Kasumi-1 (cell line): ENCODE results near the gene PPP1R1C.

Source experiments
- DNase-seq, 2 experiments: peaks; one replicate each; lab custom pipeline; 2025; lab: John Stamatoyannopoulos, UW

Gene PPP1R1C

DNA sequence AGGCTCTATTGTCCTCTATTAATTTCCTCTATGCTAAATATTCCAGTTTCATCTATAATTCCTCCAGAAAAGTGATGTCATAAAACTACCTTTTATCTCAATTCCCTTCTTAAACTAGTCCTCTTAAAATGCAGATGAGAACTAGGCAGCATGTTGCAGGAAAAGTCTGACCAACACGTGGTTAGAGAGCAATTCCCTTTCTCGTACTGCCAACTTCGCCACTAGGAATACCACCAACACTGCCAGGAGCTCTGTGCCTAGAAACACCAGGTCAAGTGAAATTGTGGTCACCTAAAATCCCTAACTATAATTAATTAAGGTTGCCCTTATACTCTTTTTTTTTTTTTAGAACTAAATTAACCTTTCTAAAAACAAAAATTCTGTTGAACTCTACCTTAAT is 127.7 kb downstream of the PPP1R1C start:
- DNase-seq = no peak

- no peak for DNase-seq
Measured at GRCh38 chr2:182115258-182115657, 129.6 kb downstream of the PPP1R1C start.

DNA sequence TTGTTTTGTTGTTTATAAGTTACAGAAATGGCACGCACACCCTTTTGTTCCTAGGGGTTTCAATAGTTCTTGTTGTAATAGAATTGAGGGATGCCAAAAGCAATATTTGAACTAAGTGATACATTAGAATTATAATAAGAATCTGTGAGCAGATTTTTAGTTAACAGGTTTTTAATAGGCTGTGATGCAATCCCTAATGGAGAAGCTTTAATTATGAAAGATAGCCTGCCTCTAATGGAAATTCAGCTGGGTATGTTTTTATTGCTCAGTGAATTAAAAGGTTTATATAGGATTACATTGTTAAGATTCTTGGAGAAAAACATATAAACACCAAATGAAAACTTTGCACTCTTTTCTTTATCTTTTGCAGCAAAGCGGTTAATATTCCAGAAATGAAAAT is 131.1 kb downstream of the PPP1R1C start:
- DNase-seq = no peak

GRCh38 chr2:182117196-182117595 is 131.5 kb downstream of the PPP1R1C start:
- no peak for DNase-seq

DNA sequence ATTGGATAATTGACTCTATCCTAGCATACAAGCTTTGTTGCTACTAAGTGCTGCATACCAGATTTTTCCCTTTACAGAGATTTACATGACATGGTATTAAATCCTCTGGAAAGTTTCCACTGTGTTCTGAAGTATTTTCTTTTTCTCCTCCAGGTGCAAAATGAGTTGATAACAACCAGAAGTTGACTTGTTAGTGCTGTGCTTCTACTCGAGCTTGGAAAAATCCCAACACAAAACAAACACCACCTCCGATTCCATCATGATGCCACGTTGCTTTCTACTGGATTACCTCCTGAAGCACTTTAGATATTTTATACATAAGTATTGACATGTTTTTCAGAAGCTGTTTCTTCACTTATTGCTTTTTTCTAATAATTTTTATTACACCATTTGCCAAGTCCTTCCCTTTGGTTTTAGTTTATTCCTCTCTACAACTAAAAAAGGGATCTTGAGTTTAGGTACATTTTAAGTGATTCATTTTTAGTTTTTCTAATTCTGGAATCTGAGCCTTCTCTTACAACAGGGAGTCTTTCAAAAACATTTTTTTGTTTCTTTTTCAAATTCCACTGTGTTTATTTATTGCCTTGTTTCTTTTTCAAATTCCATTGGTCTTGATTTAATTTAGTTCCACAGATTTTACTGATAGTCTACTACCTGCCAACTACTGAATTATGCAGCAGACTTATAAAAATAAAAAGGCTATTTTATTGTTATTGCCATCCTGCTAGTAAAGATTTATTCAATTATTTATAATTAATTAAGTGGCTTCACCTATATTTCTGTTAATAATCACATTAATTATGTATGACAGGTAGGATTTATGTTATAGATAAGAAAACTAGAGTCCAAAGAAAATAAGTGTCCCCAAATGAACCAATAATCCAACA is 143.4 kb downstream of the PPP1R1C start:
- no peak for DNase-seq

- DNase-seq = peak; percentile 24 to 44
Measured at GRCh38 chr2:182132605-182133004, 147.0 kb downstream of the PPP1R1C start.

DNA sequence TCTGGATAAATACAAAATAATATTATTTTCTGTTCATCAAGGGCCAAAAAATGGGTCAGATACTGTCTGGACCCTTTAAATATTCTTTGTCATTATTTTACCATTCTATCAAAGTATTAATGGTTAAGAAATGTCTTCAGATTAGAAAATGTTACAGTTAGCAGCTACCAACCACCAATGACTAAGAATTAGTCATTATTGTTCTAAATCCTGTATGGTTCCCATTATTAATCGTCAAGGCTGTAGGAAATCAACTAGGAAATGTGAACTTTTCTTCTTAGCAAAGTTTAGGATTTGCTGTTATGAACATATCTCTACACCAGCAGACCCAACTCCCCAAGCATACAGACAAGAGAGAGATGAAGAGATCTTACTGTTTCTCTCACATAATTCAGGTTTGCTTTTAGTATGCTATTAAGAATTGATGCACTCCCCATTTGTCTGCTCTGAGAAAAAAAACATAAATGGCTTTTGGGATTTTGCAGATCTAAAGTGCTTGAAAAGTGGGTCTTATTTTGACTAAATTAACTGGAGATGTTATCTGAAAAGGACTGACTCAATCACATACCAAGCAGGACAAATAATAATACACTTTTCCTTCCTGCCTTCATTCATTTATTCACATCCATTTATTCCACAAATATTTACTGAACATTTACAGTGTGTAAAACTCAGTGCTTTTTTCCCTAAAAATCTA is 147.7 kb downstream of the PPP1R1C start:
- DNase-seq = no peak

- DNase-seq = no peak
Measured at GRCh38 chr2:182134201-182134600, 148.5 kb downstream of the PPP1R1C start.

GRCh38 chr2:182142062-182142461 is 156.4 kb downstream of the PPP1R1C start:
- DNase-seq = no peak

- no peak for DNase-seq
Measured at GRCh38 chr2:182144041-182144775, 158.6 kb downstream of the PPP1R1C start.

DNA sequence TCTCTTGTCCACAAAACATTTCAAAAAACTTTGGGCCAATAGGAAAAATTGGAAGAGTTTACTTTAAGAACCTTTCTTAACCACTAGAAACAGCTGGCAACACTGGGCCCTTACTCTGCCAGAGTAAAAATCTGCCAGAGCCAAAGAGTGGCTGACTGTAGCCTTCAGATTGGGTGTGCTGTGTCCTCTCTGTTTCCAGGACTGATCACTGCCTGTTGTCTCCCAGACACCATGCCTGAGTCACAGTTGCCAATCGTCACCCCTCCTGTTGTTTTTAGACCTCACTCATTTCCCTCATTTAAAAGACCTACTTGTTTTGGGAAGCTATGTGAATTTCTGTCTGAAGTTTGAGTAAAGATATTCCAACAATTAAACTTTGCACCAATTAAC is 159.1 kb downstream of the PPP1R1C start:
- DNase-seq = no peak

GRCh38 chr2:182148344-182148743 is 162.7 kb downstream of the PPP1R1C start:
- DNase-seq = no peak

DNA sequence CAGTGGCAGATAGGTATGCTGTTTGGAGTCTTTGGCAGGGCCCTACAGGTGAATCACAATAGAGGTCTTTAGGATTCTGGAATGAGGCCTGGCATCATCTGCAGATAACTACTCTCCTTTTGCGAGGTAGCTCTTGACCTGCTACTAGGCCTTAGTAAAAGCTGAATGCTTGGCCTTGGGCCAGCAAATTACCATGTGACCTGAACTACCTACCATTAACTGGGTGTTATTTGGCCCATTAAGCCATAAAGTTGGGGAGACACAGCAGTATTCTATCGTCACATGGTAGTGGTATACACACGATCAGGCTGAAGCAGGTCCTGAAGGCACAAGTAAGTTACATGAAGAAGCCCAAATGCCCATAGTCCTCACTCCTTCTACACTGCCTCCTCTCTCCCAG is 178.2 kb downstream of the PPP1R1C start:
- DNase-seq = no peak

DNA sequence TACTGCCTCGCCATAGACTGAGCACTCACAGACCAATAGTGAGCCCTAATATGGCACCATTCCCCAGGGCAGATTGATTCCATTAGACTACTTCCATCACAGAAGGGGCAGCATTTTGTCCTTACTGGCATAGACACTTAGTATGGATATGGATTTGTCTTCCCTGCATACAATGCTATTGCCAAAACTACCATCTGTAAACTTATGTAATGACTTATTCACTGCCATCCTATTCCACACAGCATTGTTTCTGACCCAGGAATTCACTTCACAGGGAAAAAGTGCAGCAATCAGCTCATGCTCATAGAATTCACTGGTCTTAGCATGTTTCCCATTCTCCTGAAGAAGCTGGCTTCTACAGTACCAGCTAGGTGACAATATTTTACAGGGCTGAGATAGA is 179.0 kb downstream of the PPP1R1C start:
- DNase-seq = no peak

- DNase-seq = no peak
Measured at GRCh38 chr2:182165202-182165601, 179.5 kb downstream of the PPP1R1C start.

DNA sequence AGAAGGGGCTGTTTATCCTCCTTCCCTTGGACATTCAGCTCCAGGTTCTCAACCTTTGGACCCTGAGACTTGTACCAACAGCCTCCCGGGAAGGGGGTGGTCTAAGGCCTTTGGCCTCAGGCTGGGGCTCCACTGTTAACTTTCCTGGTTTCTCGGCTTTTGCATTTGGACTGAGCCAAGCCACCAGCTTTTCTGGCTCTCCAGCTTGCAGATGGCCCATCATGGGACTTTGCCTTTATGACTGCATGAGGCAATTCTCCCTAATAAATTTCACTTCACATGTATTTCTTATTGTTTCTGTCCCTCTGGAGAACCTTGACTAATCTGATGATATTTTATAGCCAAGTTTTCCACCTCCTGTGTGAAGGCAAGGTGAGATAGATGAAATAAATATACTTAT is 180.8 kb downstream of the PPP1R1C start:
- DNase-seq = no peak

DNA sequence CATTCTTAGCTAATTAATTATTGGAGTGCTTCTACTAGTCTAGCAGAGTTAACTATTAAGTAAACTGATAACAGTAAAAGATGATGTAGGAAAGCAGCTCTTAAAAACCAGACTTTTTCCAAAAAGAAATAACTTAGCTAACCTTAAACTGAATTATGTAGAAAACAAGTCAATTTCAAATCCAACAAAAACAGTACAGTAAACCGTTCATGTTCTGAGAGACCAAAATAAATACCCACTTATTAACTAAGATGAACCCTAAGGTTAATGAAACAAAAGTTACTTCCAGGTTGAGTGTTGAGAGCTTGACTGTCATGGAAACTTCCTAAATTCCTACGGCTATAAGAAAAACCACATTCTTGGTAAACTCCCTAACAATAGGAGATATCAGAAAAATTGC is 181.2 kb downstream of the PPP1R1C start:
- no peak for DNase-seq
